Measurements from ENCODE around the gene ZNF319.
A peak's percentile ranks its signal among the peaks of the same experiment; 100 is the strongest.

Gene ZNF319

DNA sequence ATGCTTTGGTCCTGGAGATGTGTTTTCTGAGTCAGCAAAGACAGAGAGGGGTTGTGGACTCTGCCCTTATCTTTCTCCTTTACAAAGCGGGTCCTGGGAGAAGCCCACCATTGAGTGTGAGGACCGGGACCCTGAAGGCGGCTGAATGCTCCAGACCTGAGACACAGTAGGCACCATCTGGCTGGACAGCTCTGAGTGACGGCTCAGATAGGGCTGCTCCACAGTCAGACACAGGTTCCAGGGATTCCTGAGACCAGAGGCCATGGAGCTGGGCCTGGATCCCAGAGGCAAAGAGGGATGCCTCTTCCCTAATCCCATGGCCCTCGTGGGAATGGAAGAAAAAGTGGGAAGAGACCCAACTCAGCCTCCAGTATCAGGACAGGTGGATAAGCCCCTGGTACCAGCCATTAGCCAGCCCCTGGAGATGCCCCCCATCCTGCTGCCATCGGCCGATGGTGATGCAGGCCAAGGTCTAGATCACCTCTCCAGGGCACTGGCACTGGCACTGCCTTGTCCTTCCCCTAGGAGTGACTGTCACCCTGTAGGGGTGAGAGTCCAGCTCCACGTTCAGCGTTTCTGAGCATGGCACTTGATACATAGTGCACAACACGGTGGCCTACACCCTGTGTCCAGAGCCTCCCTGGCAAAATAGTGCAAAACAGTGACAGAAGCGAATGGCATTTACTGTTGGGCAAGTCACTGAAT, 29.8 kb upstream of the ZNF319 start:
- DNase-seq (ENCODE audit: low read depth), result no peak
- TF ChIP-seq, protein P1, sequence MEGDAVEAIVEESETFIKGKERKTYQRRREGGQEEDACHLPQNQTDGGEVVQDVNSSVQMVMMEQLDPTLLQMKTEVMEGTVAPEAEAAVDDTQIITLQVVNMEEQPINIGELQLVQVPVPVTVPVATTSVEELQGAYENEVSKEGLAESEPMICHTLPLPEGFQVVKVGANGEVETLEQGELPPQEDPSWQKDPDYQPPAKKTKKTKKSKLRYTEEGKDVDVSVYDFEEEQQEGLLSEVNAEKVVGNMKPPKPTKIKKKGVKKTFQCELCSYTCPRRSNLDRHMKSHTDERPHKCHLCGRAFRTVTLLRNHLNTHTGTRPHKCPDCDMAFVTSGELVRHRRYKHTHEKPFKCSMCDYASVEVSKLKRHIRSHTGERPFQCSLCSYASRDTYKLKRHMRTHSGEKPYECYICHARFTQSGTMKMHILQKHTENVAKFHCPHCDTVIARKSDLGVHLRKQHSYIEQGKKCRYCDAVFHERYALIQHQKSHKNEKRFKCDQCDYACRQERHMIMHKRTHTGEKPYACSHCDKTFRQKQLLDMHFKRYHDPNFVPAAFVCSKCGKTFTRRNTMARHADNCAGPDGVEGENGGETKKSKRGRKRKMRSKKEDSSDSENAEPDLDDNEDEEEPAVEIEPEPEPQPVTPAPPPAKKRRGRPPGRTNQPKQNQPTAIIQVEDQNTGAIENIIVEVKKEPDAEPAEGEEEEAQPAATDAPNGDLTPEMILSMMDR (IDR thresholded peaks at IDR 0.05; ENCODE audit: low read length, missing control alignments), result no peak
- no peak overlapping the region for H3K4me3 ChIP-seq (replicated peaks; ENCODE audit: low read depth, low read length)

DNA sequence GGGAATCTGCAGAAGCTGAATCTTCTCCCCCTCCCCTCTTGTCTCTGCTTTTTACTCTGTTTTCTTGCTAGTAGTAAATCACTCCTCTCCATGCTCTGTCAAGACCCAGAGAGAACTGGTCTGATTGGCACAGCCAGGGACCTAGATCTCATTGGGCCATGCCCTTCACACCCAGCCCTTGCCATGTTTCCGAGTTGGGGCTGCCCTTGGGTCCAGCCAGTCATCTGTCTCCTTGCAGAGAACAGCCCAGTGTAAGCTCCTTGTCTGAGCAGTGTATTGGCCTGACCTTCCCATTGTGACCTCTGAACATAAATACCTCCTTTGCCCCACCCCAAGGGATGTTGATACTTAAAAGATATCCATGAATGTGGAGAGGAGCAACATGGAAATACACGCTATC, 28.9 kb upstream of the ZNF319 start:
- TF ChIP-seq, protein P1 (IDR thresholded peaks at IDR 0.05; ENCODE audit: low read length, missing control alignments), result no peak
- DNase-seq (ENCODE audit: low read depth), result no peak
- H3K4me3 ChIP-seq (replicated peaks; ENCODE audit: low read depth, low read length), result no peak overlapping the region

DNA sequence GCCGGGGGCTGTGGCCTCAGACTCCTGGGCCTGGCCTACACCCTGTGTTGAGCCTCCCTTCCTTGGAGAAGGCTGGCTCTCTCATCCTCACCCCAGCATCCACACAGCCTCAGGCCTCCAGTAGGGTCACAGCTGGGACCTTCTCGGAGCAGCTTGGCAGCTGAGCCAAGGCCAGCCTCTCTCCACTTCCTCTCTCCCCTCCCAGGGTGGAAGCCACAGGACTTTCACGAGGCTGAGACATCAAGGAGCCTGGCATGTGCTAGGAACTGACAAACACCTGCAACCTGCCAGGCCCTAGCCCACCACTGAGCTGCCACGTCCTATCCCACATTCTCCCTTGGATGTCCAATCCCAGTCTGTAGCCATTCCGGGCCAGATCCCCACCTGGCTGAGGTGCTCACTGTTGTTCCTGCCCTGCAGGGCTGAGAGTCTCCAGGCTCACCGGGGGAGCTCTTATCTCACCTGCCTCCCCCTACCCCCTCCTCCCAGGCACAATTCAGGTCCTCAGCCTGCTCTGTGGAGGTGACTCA, 28.1 kb upstream of the ZNF319 start:
- no peak for DNase-seq (ENCODE audit: low read depth)
- no peak overlapping the region for H3K4me3 ChIP-seq (replicated peaks; ENCODE audit: low read depth, low read length)
- TF ChIP-seq, protein P1 (IDR thresholded peaks at IDR 0.05; ENCODE audit: low read length, missing control alignments), result no peak

DNA sequence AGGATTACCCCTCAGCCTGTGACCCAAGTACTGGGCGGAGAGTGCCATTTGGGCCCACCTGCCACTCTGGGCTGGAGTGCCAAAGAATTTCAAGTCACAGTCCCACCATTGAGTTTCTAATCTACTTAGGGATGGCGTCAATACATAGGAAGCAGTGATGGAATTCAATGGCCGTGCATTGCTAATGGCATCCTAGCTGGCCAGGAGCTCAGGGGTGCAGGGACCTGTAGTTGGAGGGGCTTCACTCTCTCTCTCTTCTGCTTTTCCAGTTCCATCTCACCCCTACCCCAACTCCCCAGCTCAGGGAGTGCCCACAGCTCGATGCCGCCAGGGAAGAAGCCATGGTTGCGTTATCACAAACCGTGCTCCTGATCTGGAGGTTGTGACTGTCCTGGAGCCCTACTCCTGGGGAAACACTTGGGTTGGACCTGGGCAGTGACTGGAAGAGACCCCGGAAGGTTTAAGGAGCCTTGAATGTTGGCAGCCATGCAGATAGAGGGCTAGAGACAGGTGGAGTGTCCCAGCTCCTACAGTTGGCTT, 27.5 kb upstream of the ZNF319 start:
- TF ChIP-seq, protein P1 (IDR thresholded peaks at IDR 0.05; ENCODE audit: low read length, missing control alignments), result no peak
- DNase-seq (ENCODE audit: low read depth), result no peak
- H3K4me3 ChIP-seq (replicated peaks; ENCODE audit: low read depth, low read length), result no peak overlapping the region

DNA sequence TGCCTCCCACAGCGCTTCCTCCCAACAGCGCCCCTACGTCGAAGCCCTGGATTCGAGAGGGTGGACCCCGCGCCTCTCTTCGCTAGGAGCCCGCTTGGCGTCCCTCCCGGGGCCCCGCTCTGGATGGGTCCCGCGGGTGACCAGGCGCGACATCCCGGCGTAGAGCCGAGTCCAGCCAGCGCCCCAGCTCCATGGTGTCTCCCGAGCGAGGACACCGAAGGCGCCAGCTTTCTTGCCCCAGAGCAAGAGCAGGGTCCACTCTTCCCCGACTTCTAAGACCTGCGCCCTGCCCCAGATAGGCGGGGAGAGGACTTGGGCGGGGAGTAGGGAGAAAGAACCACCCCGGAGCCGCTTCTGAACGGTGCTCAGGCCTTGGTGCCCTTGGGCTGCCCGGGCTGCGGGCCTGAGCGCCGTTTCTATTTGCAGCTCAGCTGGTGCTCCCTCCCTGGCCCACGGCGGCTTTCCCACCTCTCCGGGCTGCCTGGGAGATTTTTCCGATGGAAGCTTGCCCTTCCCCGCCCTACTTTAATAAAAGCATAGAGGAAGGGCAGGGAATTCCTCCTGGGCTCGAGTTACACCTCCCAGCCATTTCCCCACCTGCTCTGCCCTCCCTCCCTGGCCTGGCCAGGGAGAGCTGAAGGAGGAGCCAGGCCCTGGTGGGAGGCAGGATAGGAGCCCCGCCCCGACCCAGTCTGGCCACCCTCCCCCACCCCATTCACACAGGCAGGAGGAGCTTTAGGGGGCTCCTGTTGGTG, 26.9 kb upstream of the ZNF319 start:
- peak overlapping the region; percentile 10 for H3K4me3 ChIP-seq (replicated peaks; ENCODE audit: low read depth, low read length)

DNA sequence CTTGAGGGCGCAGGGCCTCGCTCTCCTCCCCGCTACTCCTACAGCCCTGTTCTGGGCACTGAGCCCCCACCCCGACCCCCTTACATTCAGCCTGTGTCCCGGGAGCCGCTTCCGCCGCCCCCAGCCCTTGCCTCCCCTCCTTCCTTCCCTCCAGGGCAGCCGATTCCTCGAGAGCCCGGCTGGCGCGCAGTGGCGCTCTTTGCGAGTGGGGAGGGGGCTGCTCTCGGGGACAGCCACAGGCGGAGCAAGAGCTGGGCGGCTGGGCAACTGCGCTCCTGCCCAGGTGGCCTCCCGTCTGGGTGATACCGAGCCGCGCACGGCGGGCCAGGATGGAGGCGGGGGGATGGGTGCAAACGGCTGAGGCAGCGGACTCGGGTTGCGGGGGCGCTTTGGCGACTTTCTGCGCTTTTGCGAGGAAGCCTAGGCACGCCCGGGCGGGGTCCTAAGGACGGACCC, 26.3 kb upstream of the ZNF319 start:
- TF ChIP-seq, protein P1 (IDR thresholded peaks at IDR 0.05; ENCODE audit: low read length, missing control alignments), result no peak
- no peak for DNase-seq (ENCODE audit: low read depth)
- H3K4me3 ChIP-seq (replicated peaks; ENCODE audit: low read depth, low read length), result peak overlapping the region; percentile 57

More for the DNA sequence above, 26.9 kb upstream of the ZNF319 start:
- TF ChIP-seq, protein P1 (IDR thresholded peaks at IDR 0.05; ENCODE audit: low read length, missing control alignments), result no peak
- no peak for DNase-seq (ENCODE audit: low read depth)
